HEK293T (cell line): ENCODE measurements around the gene TAPBP.

Experiments used
- ARNT ChIP-seq: fragments of 450-650 bp; IDR thresholded peaks from 2 replicates; pipeline ENCODE4 v1.6.1; 2017; ENCODE audit warnings: mild to moderate bottlenecking
- BHLHE40 ChIP-seq: fragments of 450-650 bp; IDR thresholded peaks from 2 replicates; pipeline ENCODE4 v1.6.1; 2016; ENCODE audit warnings: mild to moderate bottlenecking, moderate library complexity, borderline replicate concordance
- HDGF ChIP-seq: fragments of 450-650 bp; IDR thresholded peaks from 2 replicates; pipeline ENCODE4 v1.6.1; 2017; ENCODE audit warnings: antibody characterized with exemption, borderline replicate concordance
- L3MBTL2 ChIP-seq: fragments of 450-650 bp; conservative IDR thresholded peaks from 2 replicates; pipeline ENCODE4 v1.6.1; 2016; ENCODE audit warnings: mild to moderate bottlenecking
- NFRKB ChIP-seq: fragments of 450-650 bp; IDR thresholded peaks from 2 replicates; pipeline ENCODE4 v1.6.1; 2016; ENCODE audit warnings: mild to moderate bottlenecking, moderate library complexity
- SP1 ChIP-seq: fragments of 450-650 bp; IDR thresholded peaks from 2 replicates; pipeline ENCODE4 v1.6.1; 2017
- ZNF384 ChIP-seq: fragments of 450-650 bp; IDR thresholded peaks from 2 replicates; pipeline ENCODE4 v1.6.1; 2016

DNA sequence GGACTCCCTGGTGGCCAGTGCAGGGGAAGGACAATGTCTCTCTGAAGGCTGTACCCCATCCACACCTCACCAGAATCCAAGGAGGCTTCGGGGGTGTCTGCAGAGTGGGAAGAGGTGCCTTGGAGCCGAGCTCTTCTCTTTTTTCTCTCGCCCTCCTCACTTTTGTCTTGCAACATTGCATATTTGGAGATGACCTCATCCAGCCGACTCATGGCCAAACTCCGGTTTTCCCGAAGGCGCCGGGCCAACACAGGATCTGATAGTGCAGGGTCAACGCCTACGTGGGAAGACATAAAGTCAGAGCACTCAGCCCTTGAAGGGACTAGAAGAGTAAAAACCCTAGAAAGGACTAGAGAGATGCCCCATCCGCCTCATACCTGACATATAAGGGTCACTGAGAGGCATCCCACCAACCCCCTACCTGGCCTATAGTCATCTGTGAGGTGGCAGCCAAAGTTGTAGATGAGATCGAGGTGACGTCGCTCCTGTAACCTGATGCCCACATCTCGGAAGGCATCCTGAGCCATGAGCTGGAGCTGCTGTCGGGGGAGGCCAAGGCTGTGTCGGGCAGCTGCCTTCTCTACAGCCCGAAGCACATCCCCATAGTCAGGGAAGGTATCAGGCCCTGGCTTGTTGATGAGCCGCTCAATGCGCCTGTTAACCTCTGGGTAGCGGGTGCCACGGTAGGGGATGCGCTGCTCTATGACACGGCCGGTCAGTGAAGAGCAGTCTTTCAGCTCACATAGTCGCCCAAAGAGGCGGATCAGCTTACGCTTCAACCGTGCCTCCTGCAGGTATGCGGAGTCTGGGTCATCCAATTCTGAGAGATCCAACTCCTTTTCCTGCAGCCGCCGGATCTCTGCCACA lies 6.7 kb upstream of the TAPBP start:
- no peak for TF ChIP-seq SP1
- no peak for TF ChIP-seq HDGF
- TF ChIP-seq ARNT: no peak
- TF ChIP-seq L3MBTL2: no peak
- TF ChIP-seq BHLHE40: no peak
- TF ChIP-seq NFRKB: no peak
- TF ChIP-seq ZNF384: no peak
